ENCODE results near the gene TCERG1L.

TCERG1L gene

DNA sequence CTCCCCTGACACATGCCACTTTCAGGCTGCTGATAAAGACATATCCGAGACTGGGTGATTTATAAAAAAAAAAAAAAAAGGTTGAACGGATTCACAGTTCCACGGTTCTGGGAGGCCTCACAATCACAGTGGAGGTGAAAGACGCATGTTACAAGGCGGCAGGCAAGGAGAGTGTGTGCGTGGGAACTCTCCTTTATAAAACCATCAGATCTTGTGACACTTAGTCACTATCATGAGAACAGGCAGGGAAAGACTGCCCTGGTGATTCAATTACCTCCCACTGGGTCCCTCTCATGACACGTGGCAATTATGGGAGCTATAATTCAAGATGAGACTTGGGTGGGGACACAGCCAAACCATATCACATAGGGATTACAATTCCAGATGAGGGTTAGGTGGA is 181.5 kb downstream of the TCERG1L start:
- TF ChIP-seq, protein P1, sequence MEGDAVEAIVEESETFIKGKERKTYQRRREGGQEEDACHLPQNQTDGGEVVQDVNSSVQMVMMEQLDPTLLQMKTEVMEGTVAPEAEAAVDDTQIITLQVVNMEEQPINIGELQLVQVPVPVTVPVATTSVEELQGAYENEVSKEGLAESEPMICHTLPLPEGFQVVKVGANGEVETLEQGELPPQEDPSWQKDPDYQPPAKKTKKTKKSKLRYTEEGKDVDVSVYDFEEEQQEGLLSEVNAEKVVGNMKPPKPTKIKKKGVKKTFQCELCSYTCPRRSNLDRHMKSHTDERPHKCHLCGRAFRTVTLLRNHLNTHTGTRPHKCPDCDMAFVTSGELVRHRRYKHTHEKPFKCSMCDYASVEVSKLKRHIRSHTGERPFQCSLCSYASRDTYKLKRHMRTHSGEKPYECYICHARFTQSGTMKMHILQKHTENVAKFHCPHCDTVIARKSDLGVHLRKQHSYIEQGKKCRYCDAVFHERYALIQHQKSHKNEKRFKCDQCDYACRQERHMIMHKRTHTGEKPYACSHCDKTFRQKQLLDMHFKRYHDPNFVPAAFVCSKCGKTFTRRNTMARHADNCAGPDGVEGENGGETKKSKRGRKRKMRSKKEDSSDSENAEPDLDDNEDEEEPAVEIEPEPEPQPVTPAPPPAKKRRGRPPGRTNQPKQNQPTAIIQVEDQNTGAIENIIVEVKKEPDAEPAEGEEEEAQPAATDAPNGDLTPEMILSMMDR (conservative IDR thresholded peaks at IDR 0.05): no peak

GRCh38 chr10:131129544-131129943 is 182.0 kb downstream of the TCERG1L start:
- TF ChIP-seq, protein P1 (conservative IDR thresholded peaks at IDR 0.05): no peak

More for the DNA sequence above, 181.5 kb downstream of the TCERG1L start:
- peak overlapping the region; percentile 79 for H3K27ac ChIP-seq

GRCh38 chr10:131128731-131129130 is 182.8 kb downstream of the TCERG1L start:
- TF ChIP-seq, protein P1 (conservative IDR thresholded peaks at IDR 0.05): no peak
- peak overlapping the region; percentile 79 for H3K27ac ChIP-seq

More at GRCh38 chr10:131129544-131129943, 182.0 kb downstream of the TCERG1L start:
- H3K27ac ChIP-seq: peak overlapping the region; percentile 79

DNA sequence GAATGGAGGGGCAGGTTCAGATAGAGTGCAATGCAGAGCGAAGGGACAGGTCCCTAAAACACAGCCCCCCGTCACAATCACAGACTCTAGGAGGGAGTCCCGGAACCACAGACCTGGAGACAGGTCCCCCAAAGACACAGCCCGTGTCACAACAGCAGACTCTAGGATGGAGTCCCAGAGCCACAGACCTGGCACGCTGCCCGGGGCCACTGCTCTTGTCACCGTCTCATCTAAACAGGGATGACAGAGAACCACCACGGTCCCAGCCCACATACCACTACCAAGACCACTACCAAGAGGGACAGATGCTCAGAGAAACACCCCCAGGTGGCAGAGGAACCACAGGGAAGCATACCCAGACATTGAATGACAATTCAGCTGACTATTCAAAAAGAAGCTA is 183.9 kb downstream of the TCERG1L start:
- TF ChIP-seq, protein P1 (conservative IDR thresholded peaks at IDR 0.05): no peak
- peak overlapping the region; percentile 79 for H3K27ac ChIP-seq

DNA sequence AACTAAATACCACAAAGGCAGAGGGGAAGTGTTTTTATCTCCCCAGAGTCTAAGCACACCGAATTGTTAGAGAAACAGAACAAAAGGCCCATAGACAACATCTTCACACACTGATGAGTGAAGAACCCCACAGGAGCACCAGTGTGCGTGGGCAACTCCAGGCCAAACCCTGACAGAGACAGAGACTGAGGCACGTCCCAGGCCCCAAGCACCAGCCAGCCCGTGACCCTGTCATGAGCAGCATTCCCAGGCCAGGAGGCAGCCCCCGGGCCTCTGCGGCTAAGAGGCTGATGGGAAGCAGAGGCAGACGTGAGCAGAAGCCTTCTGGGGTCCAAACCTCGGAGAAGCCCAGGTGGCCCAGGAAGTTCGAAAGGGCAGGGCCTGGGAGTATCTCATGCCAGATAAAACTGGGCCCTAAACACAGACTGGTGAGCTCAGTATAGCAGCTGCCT is 184.4 kb downstream of the TCERG1L start:
- TF ChIP-seq, protein P1 (conservative IDR thresholded peaks at IDR 0.05): no peak
- H3K27ac ChIP-seq: peak overlapping the region; percentile 79; the same call in 1 of the 2 replicates

GRCh38 chr10:131126321-131127137 is 185.0 kb downstream of the TCERG1L start:
- no peak overlapping the region; the same call in 1 of the 2 replicates for H3K27ac ChIP-seq
- TF ChIP-seq, protein P1 (conservative IDR thresholded peaks at IDR 0.05): no peak

DNA sequence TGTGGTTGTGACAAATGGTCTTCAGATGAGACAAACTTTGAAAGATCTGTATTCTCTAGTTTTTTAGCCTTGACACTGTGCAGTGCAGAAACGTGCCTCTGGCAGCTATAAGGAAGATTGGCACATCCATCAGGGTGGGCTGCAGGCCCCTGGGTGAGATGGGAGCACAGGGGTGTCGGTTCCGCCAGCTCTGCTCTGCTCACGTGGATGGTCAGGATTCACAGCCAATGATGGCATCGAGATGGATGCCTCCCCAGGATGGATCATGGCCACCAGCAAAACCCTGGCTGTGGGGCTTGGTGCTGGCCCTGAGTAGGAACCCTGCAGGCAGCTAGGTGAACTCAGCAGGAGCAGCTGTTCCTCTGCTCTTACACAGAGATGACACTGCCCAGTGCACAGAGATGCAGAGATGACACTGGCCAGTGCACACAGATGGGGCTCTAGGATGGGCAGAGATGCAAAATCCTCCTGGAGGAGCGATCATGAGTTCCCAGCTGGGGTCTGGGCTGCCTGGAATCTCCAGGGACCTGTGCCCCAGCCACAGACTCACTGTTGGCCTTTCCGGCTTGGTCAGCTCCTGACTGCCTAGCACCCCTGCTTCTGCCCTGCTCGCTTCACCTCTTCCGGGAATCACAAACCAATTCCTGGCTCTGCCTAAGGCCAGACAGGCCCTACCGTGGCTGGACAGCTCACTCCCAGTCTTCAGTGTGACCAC is 185.9 kb downstream of the TCERG1L start:
- H3K27ac ChIP-seq: no peak overlapping the region
- TF ChIP-seq, protein P1 (conservative IDR thresholded peaks at IDR 0.05): no peak
